ENCODE measurements around the gene CD38.
"Not testable (repeated sequence)": the region's sequence is repeated elsewhere in the genome, so short reads cannot be mapped to it uniquely, and the experiment has no call there.

GRCh38 chr4:15841194-15841730 lies 63.1 kb downstream of the CD38 start:
- not testable (repeated sequence) for TF ChIP-seq POLR2A, CTCF (IDR thresholded peaks at IDR 0.05)

Measured in sigmoid colon (tissue), 3 donors.